Fibroblast of villous mesenchyme (primary cell): ENCODE data around the gene MT1H. TPM values are rescaled to one million over a fixed set of nuclear protein-coding genes. Genes with fewer than 3 reads are reported as not detected.
A peak's percentile ranks its signal among the peaks of the same experiment; 100 is the strongest.

Source experiments
- DNase-seq: peaks from one replicate; pipeline ENCODE4 v3.0.0-alpha.2; 2010; ENCODE audit warnings: low read depth
- H3K4me3 ChIP-seq: 2 replicates; pipeline ENCODE4 v1.5.1; 2011; ENCODE audit warnings: low read depth, mild to moderate bottlenecking, low read length
- CTCF ChIP-seq: IDR thresholded peaks from 2 replicates; pipeline ENCODE4 v1.5.1; 2012; ENCODE audit warnings: low read depth, mild to moderate bottlenecking, low read length; ENCODE audit not compliant: insufficient read depth
- total RNA-seq: library from RNA; depleted of rRNA; stranded (reverse); fragments of >200 nt; gene quantifications from 2 replicates; pipeline ENCODE4 v1.2.3, GENCODE V29; 2012

The MT1H gene
- total RNA-seq, 1 donor: not detected

- no peak for DNase-seq
- TF ChIP-seq CTCF: no peak
- H3K4me3 ChIP-seq: peak overlapping the region; percentile 23
These were observed 6.1 kb downstream of the MT1H start for GRCh38 chr16:56675685-56676210.

GRCh38 chr16:56677474-56677873 lies 7.9 kb downstream of the MT1H start:
- no peak overlapping the region for H3K4me3 ChIP-seq
- TF ChIP-seq CTCF: no peak
- DNase-seq: no peak

- DNase-seq: no peak
- no peak for TF ChIP-seq CTCF
- H3K4me3 ChIP-seq: no peak overlapping the region
These were observed 9.6 kb downstream of the MT1H start for GRCh38 chr16:56679078-56679730.

- no peak for TF ChIP-seq CTCF
- no peak overlapping the region for H3K4me3 ChIP-seq
- DNase-seq: no peak
These were observed 10.2 kb downstream of the MT1H start for GRCh38 chr16:56679818-56680217.

GRCh38 chr16:56681939-56682702 lies 12.5 kb downstream of the MT1H start, which contains the start of gene MT1X:
TSS of gene MT1X (plus strand) at chr16:56682470. CDS start at chr16:56682541, 71 bp downstream.
- TF ChIP-seq CTCF: no peak
- peak; percentile 79 for DNase-seq
- H3K4me3 ChIP-seq: peak within 1 kb of the TSS; percentile 62

- no peak for DNase-seq
- TF ChIP-seq CTCF: no peak
- H3K4me3 ChIP-seq: peak overlapping the region; percentile 62
These were observed 13.2 kb downstream of the MT1H start for GRCh38 chr16:56682703-56683397.
